Measurements from ENCODE around the gene IGLON5. TPM values are rescaled to one million over a fixed set of nuclear protein-coding genes. Genes with fewer than 3 reads are reported as not detected.

The IGLON5 gene
- total RNA-seq, 1 experiment from 2014 or later: 41.2 TPM

GRCh38 chr19:51364200-51365106 lies 53.0 kb downstream of the IGLON5 start:
- no peak for TF ChIP-seq ATF2 (CRISPR knock-in tag; IDR thresholded peaks at IDR 0.05; ENCODE audit: borderline replicate concordance, low read depth)
- no peak for TF ChIP-seq OVOL2 (CRISPR knock-in tag; IDR thresholded peaks at IDR 0.05; ENCODE audit: borderline replicate concordance)
- no peak for TF ChIP-seq SP1 (CRISPR knock-in tag; conservative IDR thresholded peaks at IDR 0.05)
- TF ChIP-seq NR3C1 (CRISPR knock-in tag; conservative IDR thresholded peaks at IDR 0.05; ENCODE audit: low read depth): no peak
- no peak for TF ChIP-seq ZBTB21 (CRISPR knock-in tag; IDR thresholded peaks at IDR 0.05; ENCODE audit: borderline replicate concordance)
- TF ChIP-seq, protein P1, sequence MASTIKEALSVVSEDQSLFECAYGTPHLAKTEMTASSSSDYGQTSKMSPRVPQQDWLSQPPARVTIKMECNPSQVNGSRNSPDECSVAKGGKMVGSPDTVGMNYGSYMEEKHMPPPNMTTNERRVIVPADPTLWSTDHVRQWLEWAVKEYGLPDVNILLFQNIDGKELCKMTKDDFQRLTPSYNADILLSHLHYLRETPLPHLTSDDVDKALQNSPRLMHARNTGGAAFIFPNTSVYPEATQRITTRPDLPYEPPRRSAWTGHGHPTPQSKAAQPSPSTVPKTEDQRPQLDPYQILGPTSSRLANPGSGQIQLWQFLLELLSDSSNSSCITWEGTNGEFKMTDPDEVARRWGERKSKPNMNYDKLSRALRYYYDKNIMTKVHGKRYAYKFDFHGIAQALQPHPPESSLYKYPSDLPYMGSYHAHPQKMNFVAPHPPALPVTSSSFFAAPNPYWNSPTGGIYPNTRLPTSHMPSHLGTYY (CRISPR knock-in tag; IDR thresholded peaks at IDR 0.05): no peak
- no peak for TF ChIP-seq JAZF1 (CRISPR knock-in tag; IDR thresholded peaks at IDR 0.05)
- no peak for TF ChIP-seq MXD4 (CRISPR knock-in tag; IDR thresholded peaks at IDR 0.05; ENCODE audit: borderline replicate concordance)
- no peak for TF ChIP-seq NR2C2 (CRISPR knock-in tag; IDR thresholded peaks at IDR 0.05)
- TF ChIP-seq HMGXB4 (CRISPR knock-in tag; IDR thresholded peaks at IDR 0.05): no peak
- no peak for TF ChIP-seq TCF7 (CRISPR knock-in tag; IDR thresholded peaks at IDR 0.05; ENCODE audit: low read depth)
- Mint-ChIP-seq H3K27me3 (ENCODE audit: low read depth) (no peaks in the 10 kb centered on the region; the same call in 1 of the 2 replicates), H3K36me3 (no peaks in the 10 kb centered on the region), H3K4me1 (peaks cover 31% of the 10 kb centered on the region), H3K9me3 (no peaks in the 10 kb centered on the region), H3K4me3 (peak overlapping the region; percentile 34; the same call in 1 of the 2 replicates), H3K27ac (no peak overlapping the region)
- POLR2A ChIA-PET: no interaction called here
- CTCF ChIA-PET: interaction anchor here (0.6 to 2.1 kb wide), 2 partner anchors 24 to 206 kb away, joined by 3 to 9 read pairs; partner anchors contain the start of gene VSIG10L
- DNase-seq (ENCODE audit: low spot score) (no peak), ATAC-seq (no peak)

GRCh38 chr19:51365211-51365964 lies 53.9 kb downstream of the IGLON5 start:
- Mint-ChIP-seq H3K9me3 (no peaks in the 10 kb centered on the region), H3K27me3 (ENCODE audit: low read depth) (peaks cover 3% of the 10 kb centered on the region), H3K27ac (peak overlapping the region; percentile 61; the same call in 1 of the 2 replicates), H3K36me3 (no peaks in the 10 kb centered on the region), H3K4me1 (peaks cover 33% of the 10 kb centered on the region), H3K4me3 (peak overlapping the region; percentile 99)
- ChIA-PET CTCF (interaction anchor here (0.7 to 1.6 kb wide), 8 partner anchors 26 to 296 kb away, joined by 3 to 13 read pairs (median 4); no protein-coding TSS in a partner anchor), POLR2A (interaction anchor here (0.5 to 1.6 kb wide), 5 partner anchors 23 to 996 kb away, joined by 3 to 6 read pairs (median 4); partner anchors contain the start of genes C19orf84 and VSIG10L)
- DNase-seq (ENCODE audit: low spot score) (no peak), ATAC-seq (no peak)
- TF ChIP-seq MXD4 (CRISPR knock-in tag; IDR thresholded peaks at IDR 0.05; ENCODE audit: borderline replicate concordance) (no peak), GABPB1 (CRISPR knock-in tag; IDR thresholded peaks at IDR 0.05) (peak; percentile 23; the same call in 1 of the 2 replicates)

- H3K4me1 Mint-ChIP-seq: peaks cover 33% of the 10 kb centered on the region
- no peak for ATAC-seq
- CTCF ChIA-PET: interaction anchor here (0.7 to 1.6 kb wide), 8 partner anchors 26 to 295 kb away, joined by 3 to 13 read pairs (median 4); no protein-coding TSS in a partner anchor
- peak within 1 kb of the TSS; percentile 97 for H3K27ac Mint-ChIP-seq
- peaks cover 4% of the 10 kb centered on the region for H3K27me3 Mint-ChIP-seq (ENCODE audit: low read depth)
- no peaks in the 10 kb centered on the region for H3K36me3 Mint-ChIP-seq
- no peaks in the 10 kb centered on the region for H3K9me3 Mint-ChIP-seq
- DNase-seq (ENCODE audit: low spot score): no peak
- H3K4me3 Mint-ChIP-seq: peak within 1 kb of the TSS; percentile 99
- POLR2A ChIA-PET: interaction anchor here (0.5 to 1.6 kb wide), 5 partner anchors 24 to 997 kb away, joined by 3 to 6 read pairs (median 4); partner anchors contain the start of genes C19orf84 and VSIG10L
- TF ChIP-seq FOXP1 (CRISPR knock-in tag; IDR thresholded peaks at IDR 0.05; ENCODE audit: borderline replicate concordance) (no peak), NR1H2 (CRISPR knock-in tag; IDR thresholded peaks at IDR 0.05) (no peak), E2F1 (CRISPR knock-in tag; IDR thresholded peaks at IDR 0.05) (no peak), NR2C2 (CRISPR knock-in tag; IDR thresholded peaks at IDR 0.05) (no peak), TEAD1 (CRISPR knock-in tag; IDR thresholded peaks at IDR 0.05) (0 out of 2 replicates have a peak, but pooled peaks have one; percentile 9), SMAD3 (CRISPR knock-in tag; IDR thresholded peaks at IDR 0.05; ENCODE audit: borderline replicate concordance) (0 out of 2 replicates have a peak, but pooled peaks have one; percentile 76), CDX4 (CRISPR knock-in tag; IDR thresholded peaks at IDR 0.05; ENCODE audit: borderline replicate concordance) (no peak)
- TF ChIP-seq, protein P2, sequence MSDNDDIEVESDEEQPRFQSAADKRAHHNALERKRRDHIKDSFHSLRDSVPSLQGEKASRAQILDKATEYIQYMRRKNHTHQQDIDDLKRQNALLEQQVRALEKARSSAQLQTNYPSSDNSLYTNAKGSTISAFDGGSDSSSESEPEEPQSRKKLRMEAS (CRISPR knock-in tag; IDR thresholded peaks at IDR 0.05): peak; percentile 70
- TF ChIP-seq, protein P3, sequence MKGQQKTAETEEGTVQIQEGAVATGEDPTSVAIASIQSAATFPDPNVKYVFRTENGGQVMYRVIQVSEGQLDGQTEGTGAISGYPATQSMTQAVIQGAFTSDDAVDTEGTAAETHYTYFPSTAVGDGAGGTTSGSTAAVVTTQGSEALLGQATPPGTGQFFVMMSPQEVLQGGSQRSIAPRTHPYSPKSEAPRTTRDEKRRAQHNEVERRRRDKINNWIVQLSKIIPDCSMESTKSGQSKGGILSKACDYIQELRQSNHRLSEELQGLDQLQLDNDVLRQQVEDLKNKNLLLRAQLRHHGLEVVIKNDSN (CRISPR knock-in tag; IDR thresholded peaks at IDR 0.05): 0 out of 2 replicates have a peak, but pooled peaks have one; percentile 11
Measured at GRCh38 chr19:51365965-51366388, 54.5 kb downstream of the IGLON5 start, which contains the start of gene ETFB. Gene ETFB, minus strand, starts transcription at chr19:51366388. Its CDS starts 62 bp downstream, at chr19:51366326.

Data from WTC11 (cell line).